Fibroblast of pulmonary artery (primary cell): ENCODE results near the gene MYOF.
"Not testable (repeated sequence)": the region's sequence is repeated elsewhere in the genome, so short reads cannot be mapped to it uniquely, and the experiment has no call there.

Experiments
- DNase-seq: peaks from one replicate; pipeline ENCODE4 v3.0.0-alpha.2; 2010; ENCODE audit warnings: low read depth
- H3K4me3 ChIP-seq: replicated peaks from 2 replicates; pipeline ENCODE4 v1.5.1; 2011; ENCODE audit warnings: low read depth, mild to moderate bottlenecking, control low read depth, low read length, moderate library complexity
- TF ChIP-seq, protein P1 (sequence below): IDR thresholded peaks from 2 replicates; pipeline ENCODE4 v1.5.1; 2011; ENCODE audit warnings: mild to moderate bottlenecking, control low read depth, low read length, inconsistent platforms; ENCODE audit errors: missing control alignments

Gene MYOF

DNA sequence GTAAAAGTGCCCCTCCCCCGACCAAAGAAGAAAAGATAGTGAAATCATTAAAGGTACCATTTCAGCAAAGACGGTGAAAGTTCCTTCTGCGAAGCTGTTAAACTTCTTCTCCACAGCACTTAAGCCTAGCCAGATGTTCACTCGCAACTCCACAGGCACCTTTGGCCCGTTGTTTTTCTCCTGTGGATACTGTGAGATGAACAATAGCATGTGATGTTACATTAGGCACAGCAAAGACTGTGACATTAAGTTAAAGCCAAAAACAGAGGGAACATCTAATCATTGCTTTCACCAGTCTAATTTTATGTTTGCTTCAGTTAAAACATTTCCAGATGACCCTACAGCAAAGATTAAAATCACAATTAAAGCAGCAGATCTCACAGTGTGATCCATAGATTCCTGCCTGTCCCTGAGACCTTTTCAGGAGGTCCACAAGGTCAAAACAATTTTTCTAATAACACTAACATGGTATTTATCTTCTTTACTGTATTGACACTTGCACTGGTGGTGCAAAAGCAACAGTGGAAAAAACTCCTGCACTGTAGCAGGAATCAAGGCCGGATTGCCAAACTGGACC, 112.5 kb downstream of the MYOF start:
- TF ChIP-seq, protein P1, sequence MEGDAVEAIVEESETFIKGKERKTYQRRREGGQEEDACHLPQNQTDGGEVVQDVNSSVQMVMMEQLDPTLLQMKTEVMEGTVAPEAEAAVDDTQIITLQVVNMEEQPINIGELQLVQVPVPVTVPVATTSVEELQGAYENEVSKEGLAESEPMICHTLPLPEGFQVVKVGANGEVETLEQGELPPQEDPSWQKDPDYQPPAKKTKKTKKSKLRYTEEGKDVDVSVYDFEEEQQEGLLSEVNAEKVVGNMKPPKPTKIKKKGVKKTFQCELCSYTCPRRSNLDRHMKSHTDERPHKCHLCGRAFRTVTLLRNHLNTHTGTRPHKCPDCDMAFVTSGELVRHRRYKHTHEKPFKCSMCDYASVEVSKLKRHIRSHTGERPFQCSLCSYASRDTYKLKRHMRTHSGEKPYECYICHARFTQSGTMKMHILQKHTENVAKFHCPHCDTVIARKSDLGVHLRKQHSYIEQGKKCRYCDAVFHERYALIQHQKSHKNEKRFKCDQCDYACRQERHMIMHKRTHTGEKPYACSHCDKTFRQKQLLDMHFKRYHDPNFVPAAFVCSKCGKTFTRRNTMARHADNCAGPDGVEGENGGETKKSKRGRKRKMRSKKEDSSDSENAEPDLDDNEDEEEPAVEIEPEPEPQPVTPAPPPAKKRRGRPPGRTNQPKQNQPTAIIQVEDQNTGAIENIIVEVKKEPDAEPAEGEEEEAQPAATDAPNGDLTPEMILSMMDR, result no peak
- no peak overlapping the region for H3K4me3 ChIP-seq
- DNase-seq, result no peak

DNA sequence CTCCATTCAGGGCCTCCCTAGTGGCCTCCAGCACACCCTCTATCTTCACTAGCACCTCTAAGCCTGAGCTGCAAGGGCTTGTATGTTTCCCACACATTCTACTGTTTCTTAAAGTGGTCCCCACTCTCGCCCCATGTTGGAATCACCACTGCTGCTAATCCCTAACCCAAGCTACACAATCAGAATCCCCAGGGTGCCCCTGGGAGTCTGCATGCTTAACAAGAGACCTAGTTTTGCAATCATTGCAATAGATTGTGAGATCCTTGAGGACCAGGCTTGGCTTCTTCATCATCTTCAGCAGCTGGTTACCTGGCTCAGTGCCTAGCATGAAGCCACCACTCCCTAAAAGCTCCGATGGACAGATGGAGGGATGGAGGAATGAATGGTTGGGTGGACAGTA, 113.9 kb downstream of the MYOF start:
- peak; percentile 50 for DNase-seq
- TF ChIP-seq, protein P1, result no peak
- H3K4me3 ChIP-seq, result no peak overlapping the region

DNA sequence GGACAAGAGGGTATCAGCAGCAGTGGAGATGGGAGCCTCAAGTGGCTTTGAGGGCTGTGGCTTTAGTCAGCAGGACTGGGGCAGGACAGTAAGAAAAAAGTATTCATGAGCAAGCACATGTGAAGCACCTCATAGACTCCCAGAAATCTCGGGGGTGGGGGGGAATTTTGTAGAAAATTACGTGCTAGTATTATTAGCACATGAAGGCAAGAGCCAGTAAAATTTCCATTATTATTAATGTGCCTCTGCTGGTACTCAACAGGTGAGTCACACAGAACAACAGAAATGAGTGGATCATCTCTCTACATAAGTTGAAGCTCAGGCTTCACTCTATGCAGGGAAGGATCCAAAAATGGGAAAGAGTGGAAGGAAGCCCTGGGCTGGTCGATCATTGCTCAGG, 114.5 kb downstream of the MYOF start:
- no peak for DNase-seq
- TF ChIP-seq, protein P1, result no peak
- H3K4me3 ChIP-seq, result no peak overlapping the region

DNA sequence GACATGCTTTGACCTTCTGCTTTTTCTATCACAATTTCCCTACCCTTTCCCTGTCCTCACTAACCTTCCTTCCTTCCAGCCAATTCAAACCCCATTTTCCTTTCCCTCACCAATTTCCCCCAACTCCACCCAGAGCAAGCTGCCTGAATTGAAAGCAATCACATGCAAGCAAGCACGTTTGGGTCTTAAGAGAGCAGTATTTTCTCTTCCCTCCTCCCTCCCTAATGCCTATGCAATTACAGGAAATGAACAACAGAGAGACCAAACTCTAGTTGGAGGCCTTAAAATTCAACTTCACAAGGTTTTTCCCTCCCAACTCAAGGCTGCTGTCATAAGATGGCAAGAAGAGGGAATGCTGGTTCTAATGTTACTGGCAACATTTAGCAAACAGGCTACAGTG, 117.2 kb downstream of the MYOF start:
- H3K4me3 ChIP-seq, result no peak overlapping the region
- peak; percentile 28 for DNase-seq
- TF ChIP-seq, protein P1, result no peak

DNA sequence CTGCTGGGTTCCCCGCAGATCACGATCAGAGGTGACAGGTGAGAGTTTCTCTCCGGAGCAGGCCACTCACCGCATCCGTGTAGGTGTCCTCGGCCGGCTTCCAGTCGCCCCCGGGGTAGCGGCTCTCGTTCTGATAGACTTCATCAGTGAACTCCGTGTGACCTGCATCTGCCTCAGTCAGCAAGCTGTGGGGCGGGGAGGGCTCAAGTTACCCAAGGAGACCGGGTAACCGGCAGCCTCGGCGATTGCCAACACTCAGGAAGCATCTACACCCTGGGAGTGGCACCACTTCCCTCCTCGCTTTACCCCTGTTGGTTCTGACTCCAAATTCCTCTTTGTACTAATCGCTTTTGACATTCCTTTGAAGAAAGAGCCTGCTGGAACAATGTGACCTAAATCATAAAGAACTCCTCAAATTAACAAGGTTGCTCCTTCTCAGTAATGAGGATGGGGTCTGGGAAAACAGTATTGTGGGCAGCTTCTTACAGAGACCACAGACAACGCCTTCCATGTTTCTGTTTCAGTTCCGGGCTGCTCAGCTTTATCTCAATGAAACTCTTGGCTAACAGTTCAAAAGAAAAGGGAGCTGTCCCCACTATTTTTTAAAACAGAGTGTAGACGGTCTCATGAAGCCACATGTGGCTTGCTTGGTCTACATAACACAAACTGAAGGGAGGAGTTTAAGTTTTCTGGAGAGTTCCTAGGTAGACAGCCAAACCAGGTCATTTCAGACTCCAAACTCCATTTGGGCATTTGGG, 118.1 kb downstream of the MYOF start:
- H3K4me3 ChIP-seq, result no peak overlapping the region
- TF ChIP-seq, protein P1, result no peak
- no peak for DNase-seq

DNA sequence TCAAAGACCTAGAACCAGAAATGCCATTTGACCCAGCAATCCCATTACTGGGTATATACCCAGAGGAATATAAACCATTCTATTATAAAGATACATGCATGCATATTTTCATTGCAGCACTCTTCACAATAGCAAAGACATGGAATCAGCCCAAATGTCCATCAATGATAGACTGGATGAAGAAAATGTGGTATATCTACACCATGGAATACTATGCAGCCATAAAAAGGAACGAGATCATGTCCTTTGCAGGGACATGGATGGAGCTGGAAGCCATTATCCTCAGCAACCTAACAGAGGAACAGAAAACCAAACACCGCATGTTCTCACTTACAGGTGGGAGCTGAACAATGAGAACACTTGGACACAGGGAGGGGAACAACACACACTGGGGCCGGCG, 123.7 kb downstream of the MYOF start:
- DNase-seq, H3K4me3 ChIP-seq: not testable (repeated sequence)

DNA sequence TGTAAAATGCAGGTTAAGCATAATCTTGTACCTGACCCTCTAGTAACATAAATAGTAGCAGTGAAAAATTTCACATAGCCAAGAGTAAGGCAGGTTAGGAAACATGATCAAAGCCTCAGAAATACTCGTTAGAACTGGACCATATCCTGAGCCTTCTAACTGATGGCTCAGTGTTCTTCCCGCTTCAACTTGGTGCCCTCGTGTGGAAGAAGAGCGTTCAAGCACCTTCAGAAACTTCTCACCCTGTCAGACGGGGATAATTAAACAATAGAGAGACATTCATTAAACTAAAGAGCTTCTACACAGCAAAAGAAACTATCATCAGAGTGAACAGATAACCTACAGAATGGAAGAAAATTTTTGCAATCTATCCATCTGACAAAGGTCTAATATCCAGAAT, 124.5 kb downstream of the MYOF start:
- no peak overlapping the region for H3K4me3 ChIP-seq
- DNase-seq, result peak; percentile 55
- TF ChIP-seq, protein P1, result peak; percentile 61
